DMS114 treated with DMSO at 0.1 percent for 48 hours (cell line): ENCODE measurements around the gene ALDOB.
A peak's percentile ranks its signal among the peaks of the same experiment; 100 is the strongest.
"Not testable (repeated sequence)": the region's sequence is repeated elsewhere in the genome, so short reads cannot be mapped to it uniquely, and the experiment has no call there.

Source experiments
- DNase-seq: peaks from one replicate; lab custom pipeline; 2025; ENCODE audit not compliant: unreplicated experiment; lab: John Stamatoyannopoulos, UW

Gene ALDOB

DNA sequence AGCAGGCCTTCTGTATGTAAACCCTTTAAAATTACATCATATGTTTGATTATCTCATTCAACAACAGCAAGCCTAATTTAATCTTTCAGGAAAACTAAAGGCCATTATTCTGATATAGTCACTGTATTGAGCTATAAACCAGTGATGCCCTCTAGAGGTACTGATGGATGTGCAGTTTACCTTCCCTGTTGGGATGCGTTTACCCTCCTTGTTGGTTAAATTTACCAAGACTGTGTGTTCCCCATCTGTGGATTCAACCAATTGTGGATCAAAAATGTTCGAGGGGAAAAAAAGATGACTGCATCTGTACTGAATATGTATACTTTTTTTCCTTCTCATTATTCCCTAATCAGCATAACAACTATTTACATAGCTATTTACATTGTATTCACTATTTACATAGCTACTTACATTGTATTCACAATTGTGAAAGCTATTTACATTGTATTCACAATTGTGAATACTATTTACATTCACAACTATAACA is 47.0 kb downstream of the ALDOB start:
- no peak for DNase-seq

DNA sequence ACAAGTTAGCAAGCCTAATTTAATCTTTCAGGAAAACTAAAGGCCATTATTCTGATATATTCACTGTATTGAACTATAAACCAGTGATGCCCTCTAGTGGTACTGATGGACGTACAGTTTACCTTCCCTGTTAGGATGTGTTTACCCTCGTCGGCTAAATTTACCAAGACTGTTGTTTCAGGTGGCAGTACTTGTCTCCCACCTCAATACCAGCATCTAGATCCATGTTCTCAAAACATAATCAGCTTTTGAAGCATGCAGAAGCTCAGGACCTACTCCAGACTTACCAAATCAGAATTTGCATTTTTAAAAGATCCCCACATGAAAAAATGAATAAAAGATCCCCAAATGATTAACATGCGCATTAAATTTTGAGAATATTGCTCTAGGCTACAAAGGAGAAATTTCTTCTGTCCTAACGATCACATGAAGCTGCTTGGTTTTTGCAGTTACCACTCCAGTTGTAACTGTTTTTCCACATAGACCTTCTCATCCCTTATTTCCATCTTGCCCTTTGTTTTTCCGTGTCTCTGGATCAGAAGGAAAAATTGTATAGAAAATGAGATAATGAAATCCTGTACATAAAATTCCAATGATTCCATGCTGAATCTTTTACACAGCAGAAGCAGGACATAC is 47.6 kb downstream of the ALDOB start:
- peak; percentile 7 for DNase-seq

DNA sequence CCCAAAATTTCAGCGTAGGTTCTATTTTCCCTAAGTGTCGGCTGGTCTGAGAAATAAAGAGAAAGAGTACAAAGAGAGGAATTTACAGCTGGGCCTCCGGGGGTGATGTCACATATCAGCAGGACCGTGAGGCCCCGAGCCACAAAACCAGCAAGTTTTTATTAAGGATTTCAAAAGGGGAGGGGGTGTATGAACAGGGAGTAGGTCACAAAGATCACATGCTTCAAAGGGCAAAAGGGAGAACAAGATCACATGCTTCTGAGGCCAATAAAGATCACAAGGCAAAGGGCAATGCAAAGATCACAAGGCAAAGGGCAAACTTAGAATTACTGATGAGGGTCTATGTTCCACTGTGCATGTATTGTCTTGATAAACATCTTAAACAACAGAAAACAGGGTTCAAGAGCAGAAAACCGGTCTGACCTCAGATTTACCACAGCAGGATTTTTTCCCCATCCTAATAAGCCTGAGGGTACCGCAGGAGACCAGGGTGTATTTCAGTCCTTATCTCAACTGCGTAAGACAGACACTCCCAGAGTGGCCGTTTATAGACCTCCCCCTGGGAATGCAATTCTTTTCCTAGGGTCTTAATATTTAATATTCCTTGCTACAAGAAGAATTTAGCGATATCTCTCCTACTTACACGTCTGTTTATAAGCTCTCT is 50.6 kb downstream of the ALDOB start, which contains the start of gene BAAT:
Gene BAAT (minus strand): TSS at position 134 of the 664 bp plus-strand sequence. CDS start 13,602 bp downstream, outside the sequence.
- not testable (repeated sequence) for DNase-seq

DNA sequence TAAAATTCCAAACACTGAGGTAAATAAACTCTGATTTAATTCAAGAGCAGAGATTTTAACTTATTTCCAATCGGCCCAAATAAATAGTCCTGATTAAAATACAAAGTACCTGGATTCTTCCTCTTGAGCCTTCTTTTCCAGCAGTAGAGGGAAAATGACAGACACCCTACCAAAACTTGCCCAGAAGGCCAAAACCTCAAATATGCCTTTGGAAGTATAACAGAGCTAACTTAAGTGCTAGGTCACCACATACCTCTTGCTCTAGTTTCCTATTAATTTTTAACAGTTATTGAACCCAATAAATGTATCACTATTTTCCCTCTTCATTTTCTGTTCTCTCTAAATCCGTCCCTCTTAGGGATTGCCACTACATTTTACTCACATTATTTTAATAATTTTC is 52.2 kb downstream of the ALDOB start:
- no peak for DNase-seq

DNA sequence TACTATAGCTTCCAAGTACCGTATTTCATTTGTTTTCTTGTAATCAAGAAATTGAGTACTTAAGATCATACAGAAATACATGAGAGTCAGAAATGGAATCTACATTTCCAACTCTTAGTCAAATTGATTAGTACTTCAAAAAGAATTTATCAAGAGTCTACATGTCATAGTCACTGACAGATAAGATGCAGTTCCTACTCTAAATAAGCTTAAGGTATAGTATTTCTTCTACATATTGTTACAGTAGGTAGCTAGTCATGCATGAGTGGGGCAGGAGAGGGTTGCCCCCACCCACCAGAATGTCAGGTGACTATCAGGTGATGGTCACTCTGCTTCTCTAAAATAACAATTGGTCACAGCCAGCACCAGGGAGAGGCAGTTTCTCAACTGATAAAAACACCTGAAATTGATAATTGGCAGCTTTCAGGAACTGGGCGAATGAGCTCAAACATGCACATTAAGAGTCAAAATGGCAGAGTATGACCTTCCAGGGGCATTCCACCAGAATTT is 53.7 kb downstream of the ALDOB start:
- DNase-seq = no peak

DNA sequence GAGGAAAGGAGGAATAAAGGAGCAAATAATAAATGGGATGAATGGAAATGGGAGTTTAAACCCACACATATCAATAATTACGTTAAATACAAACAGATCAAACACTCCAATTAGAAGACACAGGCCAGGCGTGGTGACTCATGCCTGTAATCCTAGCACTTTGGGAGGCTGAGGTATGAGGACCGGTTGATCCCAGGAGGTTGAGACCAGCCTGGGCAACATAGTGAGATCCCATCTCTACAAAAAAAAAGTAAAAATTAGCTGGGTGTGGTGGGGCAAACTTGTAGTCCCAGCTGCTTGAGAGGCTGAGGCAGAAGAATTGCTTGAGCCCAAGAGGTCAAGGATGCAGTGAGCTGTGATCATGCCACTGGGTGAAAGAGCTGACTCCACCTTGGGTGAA is 54.5 kb downstream of the ALDOB start:
- no peak for DNase-seq

DNA sequence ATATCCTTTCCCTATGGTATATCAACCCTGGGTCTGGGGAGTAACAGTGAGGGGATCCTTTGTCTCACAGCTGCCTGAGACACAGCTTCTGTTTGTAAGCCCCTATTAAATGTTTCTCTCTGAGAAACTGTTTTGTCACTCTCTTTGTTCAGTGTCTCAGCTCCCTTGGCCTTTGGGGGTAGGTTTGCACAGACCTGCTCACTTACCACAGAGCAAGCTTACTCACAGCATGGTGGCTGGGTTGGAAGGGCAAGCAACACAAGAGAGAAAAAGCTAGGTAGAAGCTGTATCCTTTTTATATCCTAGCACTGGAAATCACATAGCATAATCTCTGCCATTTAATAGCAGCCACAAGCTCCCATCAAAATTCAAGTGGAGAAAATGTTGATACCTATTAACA is 55.3 kb downstream of the ALDOB start:
- no peak for DNase-seq

DNA sequence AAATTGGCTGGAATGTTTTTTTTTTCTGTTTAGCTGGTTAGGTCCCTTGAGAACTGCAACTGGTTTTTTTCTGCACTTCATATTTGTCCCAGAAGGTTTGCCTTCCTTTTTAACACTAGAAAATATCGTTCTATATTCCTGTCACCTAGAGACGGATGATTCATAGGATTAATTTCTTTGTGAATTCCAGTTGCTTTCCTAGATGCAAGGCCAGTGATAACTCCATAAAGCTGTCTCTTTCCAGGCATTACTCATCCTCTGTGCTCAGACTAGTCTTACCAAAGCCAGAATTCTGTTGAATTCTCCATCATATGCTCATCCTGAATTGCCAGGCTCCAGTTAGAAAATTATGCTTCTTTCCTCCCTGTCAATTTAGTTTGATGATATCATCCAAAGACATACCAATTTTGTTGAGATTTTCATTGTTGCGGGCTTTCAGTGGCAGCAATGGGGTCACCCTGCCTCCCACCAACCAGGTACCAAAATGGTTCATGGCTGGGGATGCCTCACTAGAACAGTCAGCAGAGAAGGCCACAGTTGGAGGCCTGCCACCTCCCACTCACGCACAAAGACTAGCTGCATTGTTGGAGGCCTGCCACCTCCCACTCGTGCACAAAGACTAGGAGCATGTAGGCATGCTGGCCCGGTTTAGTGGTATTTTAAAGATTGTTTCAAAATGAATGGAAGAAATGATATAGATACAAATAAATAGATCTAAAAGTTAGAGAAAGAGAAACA is 59.3 kb downstream of the ALDOB start:
- no peak for DNase-seq

DNA sequence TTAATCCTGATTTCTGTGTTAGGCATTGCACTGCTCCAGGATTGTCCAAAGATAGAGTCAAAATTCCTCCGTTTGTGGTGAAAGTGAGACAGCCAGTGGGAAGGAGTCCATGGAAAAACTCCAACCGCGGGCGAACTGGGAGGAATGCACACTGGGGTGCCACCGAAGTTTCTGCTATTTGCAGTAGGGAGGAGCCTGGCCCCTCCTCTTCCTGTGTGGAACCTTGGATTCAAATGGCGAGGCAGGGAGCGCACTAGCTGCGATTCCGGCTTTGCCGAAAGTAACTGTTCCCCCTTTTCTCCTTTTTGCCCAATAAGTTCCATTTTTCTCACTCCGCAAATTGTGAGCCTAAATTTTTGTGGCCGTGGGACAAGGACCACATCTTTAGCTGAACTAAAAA is 60.0 kb downstream of the ALDOB start:
- no peak for DNase-seq

DNA sequence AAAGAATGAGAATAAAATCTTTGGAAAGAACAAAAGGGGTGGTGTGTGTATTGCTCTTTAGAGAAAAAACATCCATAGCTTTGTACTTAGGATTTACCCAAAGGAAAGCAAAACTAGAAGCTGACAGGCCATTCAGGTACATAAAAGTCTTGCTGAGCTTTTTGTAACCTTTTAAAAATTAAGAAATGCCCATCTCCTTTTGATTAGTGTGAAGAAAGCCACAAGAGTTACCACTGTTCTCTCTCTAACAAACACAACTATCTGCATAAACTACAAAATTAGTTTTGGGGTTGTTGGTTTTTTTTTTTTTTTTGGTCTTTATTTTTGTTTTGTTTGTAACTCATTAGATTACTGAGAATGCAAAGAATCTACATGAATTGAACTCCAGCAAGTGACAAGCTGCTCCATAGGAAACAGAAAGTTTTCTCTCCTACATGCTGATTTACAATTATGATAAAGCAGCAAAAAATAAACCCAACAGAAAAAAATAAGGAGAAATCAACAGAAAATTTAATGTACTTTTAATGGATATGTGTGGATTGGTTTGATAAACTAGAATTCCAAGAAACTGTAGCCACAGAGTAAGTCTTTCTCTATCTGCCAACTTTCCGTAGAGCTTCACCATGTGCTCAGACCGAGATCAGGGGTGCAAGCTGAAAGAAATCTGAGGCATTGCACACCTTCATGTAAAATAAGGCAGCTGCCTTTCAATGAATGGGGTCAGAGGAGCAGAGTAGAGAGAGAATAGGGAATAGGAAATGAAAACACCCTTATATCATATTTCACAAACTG is 63.1 kb downstream of the ALDOB start:
- DNase-seq = no peak

DNA sequence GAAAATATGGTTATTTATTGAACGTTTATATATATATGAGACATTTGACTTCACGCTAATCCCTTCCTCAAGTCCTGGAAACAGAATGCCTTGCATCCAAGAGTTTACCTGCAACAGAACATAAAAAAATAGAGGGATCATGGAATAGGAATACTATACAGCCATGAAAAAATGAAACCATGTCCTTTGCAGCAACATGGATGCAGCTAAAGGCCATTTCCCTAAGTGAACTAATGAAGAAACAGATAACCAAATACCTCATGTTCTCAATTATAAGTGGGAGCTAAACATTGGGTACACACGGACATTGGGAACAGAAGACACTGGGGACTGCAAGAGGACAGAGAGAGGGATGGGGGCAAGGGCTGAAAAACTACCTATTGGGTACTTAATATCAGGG is 63.8 kb downstream of the ALDOB start:
- no peak for DNase-seq
